GM23248 (cell line): ENCODE data around the gene DXO.

Experiments used
- EZH2 ChIP-seq: fragments of 200-600 bp; sonication (generic); IDR thresholded peaks from 2 replicates; pipeline ENCODE4 v1.6.1; 2018; ENCODE audit warnings: antibody characterized with exemption, mild to moderate bottlenecking; ENCODE audit not compliant: insufficient read depth, poor library complexity, severe bottlenecking
- EZH2phosphoT487 ChIP-seq: fragments of 200-600 bp; sonication (generic); IDR thresholded peaks from 2 replicates; pipeline ENCODE4 v1.6.1; 2018; ENCODE audit warnings: antibody characterized with exemption, moderate library complexity, mild to moderate bottlenecking, low read depth; ENCODE audit not compliant: insufficient read depth

DNA sequence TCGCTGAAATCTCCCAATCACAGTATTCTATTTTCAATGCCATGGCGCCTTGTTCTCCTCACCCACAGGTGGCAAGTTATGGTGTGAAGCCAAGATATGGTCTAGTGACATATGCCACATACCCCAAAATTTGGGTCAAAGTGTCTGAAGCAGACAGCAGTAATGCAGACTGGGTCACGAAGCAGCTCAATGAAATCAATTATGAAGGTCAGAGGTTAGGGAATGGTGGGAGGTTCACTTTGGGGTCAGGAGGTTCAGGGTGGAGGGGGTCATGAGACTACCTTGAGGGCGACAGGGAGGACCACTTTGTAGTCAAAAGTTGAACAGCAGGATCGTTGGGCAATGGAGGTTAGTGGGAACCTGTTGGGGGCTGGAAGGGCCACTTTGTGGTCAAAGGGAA lies 23.6 kb downstream of the DXO start:
- no peak for TF ChIP-seq EZH2
- TF ChIP-seq EZH2phosphoT487, result no peak
